ENCODE data around the gene TSPAN1.
"Not testable (repeated sequence)": the region's sequence is repeated elsewhere in the genome, so short reads cannot be mapped to it uniquely, and the experiment has no call there.

The TSPAN1 gene

GRCh38 chr1:46219551-46220520 lies 44.9 kb downstream of the TSPAN1 start:
- DNase-seq (ENCODE audit: low read depth), result no peak

GRCh38 chr1:46220808-46221207 lies 45.9 kb downstream of the TSPAN1 start:
- DNase-seq (ENCODE audit: low read depth), result no peak

GRCh38 chr1:46221749-46222148 lies 46.9 kb downstream of the TSPAN1 start:
- DNase-seq (ENCODE audit: low read depth), result no peak

- DNase-seq (ENCODE audit: low read depth), result not testable (repeated sequence)
These were observed 48.2 kb downstream of the TSPAN1 start for GRCh38 chr1:46223055-46223454.

GRCh38 chr1:46223472-46223943 lies 48.6 kb downstream of the TSPAN1 start:
- DNase-seq (ENCODE audit: low read depth), result no peak

GRCh38 chr1:46224966-46225365 lies 50.1 kb downstream of the TSPAN1 start:
- DNase-seq (ENCODE audit: low read depth), result no peak

GRCh38 chr1:46231231-46231630 lies 56.3 kb downstream of the TSPAN1 start:
- DNase-seq (ENCODE audit: low read depth), result not testable (repeated sequence)
